ENCODE measurements around the gene P4HA3.

The P4HA3 gene

DNA sequence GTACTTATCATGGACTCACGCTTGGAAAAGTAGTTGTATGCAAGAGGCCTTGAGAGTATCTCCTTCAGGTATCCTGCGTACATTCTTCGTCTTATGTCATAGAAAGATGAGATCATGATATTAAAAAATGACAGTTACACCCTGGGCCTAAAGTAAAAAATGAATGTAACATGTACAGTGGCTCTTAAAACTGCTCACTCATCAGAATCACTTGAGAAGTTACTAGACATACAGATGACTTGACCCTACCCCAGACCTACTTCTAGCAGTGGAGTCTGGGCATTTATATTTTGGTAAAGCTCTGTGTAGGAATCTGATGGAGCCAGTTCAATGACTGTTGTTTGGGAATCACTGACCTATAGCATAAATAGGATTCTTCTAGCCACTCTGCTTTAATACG lies 85.9 kb downstream of the P4HA3 start:
- Histone ChIP-seq H3K4me1 (ENCODE audit: control insufficient read depth, low read depth, low read length) (no peaks in the 10 kb centered on the region), H3K36me3 (ENCODE audit: control insufficient read depth, low read depth, low read length) (peaks cover 5% of the 10 kb centered on the region), H3K9me3 (ENCODE audit: control insufficient read depth, low read depth, low read length) (no peaks in the 10 kb centered on the region), H3K27me3 (ENCODE audit: control insufficient read depth, insufficient read depth, low read length) (no peaks in the 10 kb centered on the region), H3K27ac (ENCODE audit: low read length) (no peak overlapping the region), H3K4me3 (ENCODE audit: low read length) (no peak overlapping the region), H3K9ac (ENCODE audit: low read length) (no peak overlapping the region)

DNA sequence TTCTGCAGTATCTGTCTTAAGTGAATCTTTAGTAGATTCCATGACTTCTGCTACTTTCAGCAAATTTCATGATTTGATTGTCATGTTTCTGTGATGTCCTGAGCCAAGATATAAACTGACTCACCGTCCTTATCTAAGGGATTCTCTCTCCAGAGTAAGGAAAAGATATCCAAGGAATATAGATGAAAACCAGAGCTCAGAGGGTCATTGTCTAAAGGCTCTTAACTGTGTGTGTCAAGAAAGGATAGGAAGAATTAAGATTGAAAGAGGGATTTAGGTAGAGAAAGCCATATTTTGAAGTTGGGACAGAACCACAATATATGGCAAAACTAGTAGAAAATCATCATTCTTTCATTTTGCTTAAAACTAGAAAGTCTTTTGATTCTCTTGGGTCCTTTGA lies 89.6 kb downstream of the P4HA3 start:
- H3K9me3 ChIP-seq (ENCODE audit: control insufficient read depth, low read depth, low read length) = no peaks in the 10 kb centered on the region
- H3K27ac ChIP-seq (ENCODE audit: low read length) = no peak overlapping the region
- H3K9ac ChIP-seq (ENCODE audit: low read length) = no peak overlapping the region
- no peaks in the 10 kb centered on the region for H3K27me3 ChIP-seq (ENCODE audit: control insufficient read depth, insufficient read depth, low read length)
- no peak overlapping the region for H3K4me3 ChIP-seq (ENCODE audit: low read length)
- no peaks in the 10 kb centered on the region for H3K36me3 ChIP-seq (ENCODE audit: control insufficient read depth, low read depth, low read length)
- H3K4me1 ChIP-seq (ENCODE audit: control insufficient read depth, low read depth, low read length) = no peaks in the 10 kb centered on the region

DNA sequence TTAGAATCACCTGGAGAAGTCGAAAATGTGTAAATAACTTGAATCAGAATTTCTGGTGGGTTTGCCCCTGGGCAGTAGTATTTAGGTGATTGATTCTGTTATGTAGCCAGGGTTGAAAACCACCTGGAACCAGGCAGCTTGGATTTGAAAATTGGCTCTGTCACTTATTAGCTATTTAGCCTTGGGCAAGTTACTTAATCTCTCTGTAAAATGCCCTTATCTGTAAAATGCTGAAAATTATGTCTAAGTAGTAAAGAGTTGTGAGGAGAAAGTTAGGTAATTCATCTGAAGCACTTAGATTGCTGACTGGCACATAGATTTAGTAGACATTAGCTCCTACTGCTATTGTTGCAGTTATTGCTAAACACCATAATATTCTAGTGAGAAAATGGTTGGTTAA lies 91.1 kb downstream of the P4HA3 start:
- Histone ChIP-seq H3K36me3 (ENCODE audit: control insufficient read depth, low read depth, low read length) (no peaks in the 10 kb centered on the region), H3K9me3 (ENCODE audit: control insufficient read depth, low read depth, low read length) (no peaks in the 10 kb centered on the region), H3K27me3 (ENCODE audit: control insufficient read depth, insufficient read depth, low read length) (no peaks in the 10 kb centered on the region), H3K4me3 (ENCODE audit: low read length) (no peak overlapping the region), H3K9ac (ENCODE audit: low read length) (no peak overlapping the region), H3K4me1 (ENCODE audit: control insufficient read depth, low read depth, low read length) (no peaks in the 10 kb centered on the region), H3K27ac (ENCODE audit: low read length) (no peak overlapping the region)
